Skeletal muscle satellite cell (primary cell): ENCODE measurements around the gene HMX1.

Experiments
- H3K27me3 ChIP-seq: 2 replicates; pipeline ENCODE4 v1.7.0; 2013; ENCODE audit warnings: low read length; ENCODE audit not compliant: control insufficient read depth, insufficient read depth
- H3K36me3 ChIP-seq: 2 replicates; pipeline ENCODE4 v1.7.0; 2013; ENCODE audit warnings: mild to moderate bottlenecking, control low read depth, low read length; ENCODE audit not compliant: insufficient read depth
- H3K4me1 ChIP-seq: 2 replicates; pipeline ENCODE4 v1.7.0; 2013; ENCODE audit warnings: low read length; ENCODE audit not compliant: control insufficient read depth, insufficient read depth
- H3K4me2 ChIP-seq: 2 replicates; pipeline ENCODE4 v1.7.0; 2013; ENCODE audit warnings: mild to moderate bottlenecking, low read length
- H3K4me3 ChIP-seq: 2 replicates; pipeline ENCODE4 v1.7.0; 2013; ENCODE audit warnings: low read length
- H3K9ac ChIP-seq: 2 replicates; pipeline ENCODE4 v1.7.0; 2013; ENCODE audit warnings: mild to moderate bottlenecking, low read depth, low read length, moderate library complexity
- H3K9me3 ChIP-seq: replicated peaks from 2 replicates; pipeline ENCODE4 v1.7.0; 2013; ENCODE audit warnings: mild to moderate bottlenecking, control low read depth, low read length

Gene HMX1

DNA sequence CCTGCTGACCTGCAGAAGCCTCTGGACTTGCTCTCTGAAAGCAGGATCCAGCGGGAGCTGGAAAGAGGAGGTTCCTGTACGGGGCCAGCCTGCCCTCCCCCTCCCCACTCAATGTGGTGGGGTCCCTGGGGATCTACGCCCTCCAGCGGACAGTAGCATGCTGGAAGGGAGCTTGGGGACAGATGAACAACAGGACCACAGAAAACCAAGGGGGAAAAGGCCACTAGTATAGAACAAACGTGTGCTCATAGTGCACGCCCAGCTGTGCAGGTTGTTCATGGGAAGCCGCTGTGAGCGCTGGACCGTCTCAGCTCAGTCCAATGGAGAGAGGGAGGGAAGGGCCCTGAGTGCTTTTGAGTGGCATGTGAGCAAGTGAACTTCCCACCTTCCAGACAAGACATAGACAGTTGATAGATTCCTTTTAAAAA is 15.8 kb downstream of the HMX1 start:
- no peaks in the 10 kb centered on the region for H3K9me3 ChIP-seq
- H3K27me3 ChIP-seq = peaks cover 66% of the 10 kb centered on the region
- no peak overlapping the region for H3K4me2 ChIP-seq
- no peaks in the 10 kb centered on the region for H3K36me3 ChIP-seq
- H3K4me1 ChIP-seq = no peaks in the 10 kb centered on the region
- H3K4me3 ChIP-seq = no peak overlapping the region
- H3K9ac ChIP-seq = no peak overlapping the region

DNA sequence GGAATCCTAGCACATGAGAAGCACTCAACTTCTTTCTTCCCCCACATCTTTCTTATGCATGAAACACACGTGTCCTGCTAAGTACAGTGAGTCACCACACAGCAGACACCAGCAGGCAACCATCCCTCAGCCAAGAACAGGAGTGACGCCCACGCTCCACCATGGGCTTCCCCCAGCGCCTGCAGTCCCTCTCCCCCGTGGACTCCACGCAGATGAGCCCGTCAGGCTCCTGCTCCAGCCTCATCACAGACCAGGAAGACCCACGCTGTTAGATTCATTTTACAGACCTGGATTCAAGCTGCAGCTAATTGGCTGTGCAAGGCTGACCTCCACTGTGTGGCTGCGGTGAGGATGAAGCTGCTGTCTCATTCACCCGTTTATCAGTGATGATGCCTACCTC is 16.7 kb downstream of the HMX1 start:
- H3K4me3 ChIP-seq = no peak overlapping the region
- H3K27me3 ChIP-seq = peaks cover 59% of the 10 kb centered on the region
- H3K9ac ChIP-seq = no peak overlapping the region

DNA sequence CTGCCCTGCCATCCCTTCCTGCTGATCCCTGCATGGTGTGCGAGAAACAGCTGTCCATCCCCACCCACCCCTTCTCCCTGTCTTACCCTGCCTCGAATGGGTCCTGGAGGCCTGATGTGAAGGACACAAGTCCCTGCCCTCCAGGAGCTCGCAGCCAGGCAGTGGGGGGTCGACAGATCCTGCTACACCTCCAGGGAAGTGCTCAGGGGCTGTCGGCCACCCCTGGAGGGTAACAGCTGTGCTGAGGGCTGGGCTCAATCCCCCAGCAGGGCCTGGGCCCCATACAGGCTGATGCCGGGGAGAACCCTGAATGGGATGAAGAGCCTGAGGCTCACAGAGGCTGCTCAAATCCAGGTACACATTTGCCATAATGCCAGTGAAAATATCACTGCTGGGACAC is 17.6 kb downstream of the HMX1 start:
- H3K9ac ChIP-seq = no peak overlapping the region
- H3K4me3 ChIP-seq = no peak overlapping the region
- no peaks in the 10 kb centered on the region for H3K36me3 ChIP-seq
- no peak overlapping the region for H3K4me2 ChIP-seq
- H3K27me3 ChIP-seq = peaks cover 50% of the 10 kb centered on the region
- H3K9me3 ChIP-seq = no peaks in the 10 kb centered on the region
- no peaks in the 10 kb centered on the region for H3K4me1 ChIP-seq

More for the DNA sequence above, 16.7 kb downstream of the HMX1 start:
- Histone ChIP-seq H3K4me1 (no peaks in the 10 kb centered on the region), H3K4me2 (peak overlapping the region; percentile 15), H3K9me3 (no peaks in the 10 kb centered on the region), H3K36me3 (no peaks in the 10 kb centered on the region)

DNA sequence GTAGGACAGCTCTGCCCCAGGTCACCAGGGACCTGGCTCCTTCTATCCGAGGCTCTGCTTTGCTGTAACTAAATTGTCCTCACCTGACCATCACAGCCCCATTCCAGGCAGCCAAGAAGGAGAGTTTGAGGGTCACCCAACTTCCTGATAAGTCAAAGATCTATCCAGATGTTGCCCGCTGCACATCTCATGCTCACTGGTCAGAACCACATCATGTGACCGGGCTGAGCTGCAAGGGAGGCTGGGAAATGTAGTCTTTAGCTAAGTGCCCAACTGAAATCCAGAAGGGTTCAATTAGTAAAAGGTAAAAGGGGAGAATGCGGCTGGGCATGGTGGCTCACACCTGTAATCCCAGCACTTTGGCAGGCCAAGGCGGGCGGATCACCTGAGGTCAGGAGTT is 18.4 kb downstream of the HMX1 start:
- Histone ChIP-seq H3K9ac (no peak overlapping the region), H3K27me3 (peaks cover 44% of the 10 kb centered on the region), H3K4me2 (no peak overlapping the region), H3K4me3 (no peak overlapping the region), H3K36me3 (no peaks in the 10 kb centered on the region), H3K9me3 (no peaks in the 10 kb centered on the region), H3K4me1 (no peaks in the 10 kb centered on the region)

DNA sequence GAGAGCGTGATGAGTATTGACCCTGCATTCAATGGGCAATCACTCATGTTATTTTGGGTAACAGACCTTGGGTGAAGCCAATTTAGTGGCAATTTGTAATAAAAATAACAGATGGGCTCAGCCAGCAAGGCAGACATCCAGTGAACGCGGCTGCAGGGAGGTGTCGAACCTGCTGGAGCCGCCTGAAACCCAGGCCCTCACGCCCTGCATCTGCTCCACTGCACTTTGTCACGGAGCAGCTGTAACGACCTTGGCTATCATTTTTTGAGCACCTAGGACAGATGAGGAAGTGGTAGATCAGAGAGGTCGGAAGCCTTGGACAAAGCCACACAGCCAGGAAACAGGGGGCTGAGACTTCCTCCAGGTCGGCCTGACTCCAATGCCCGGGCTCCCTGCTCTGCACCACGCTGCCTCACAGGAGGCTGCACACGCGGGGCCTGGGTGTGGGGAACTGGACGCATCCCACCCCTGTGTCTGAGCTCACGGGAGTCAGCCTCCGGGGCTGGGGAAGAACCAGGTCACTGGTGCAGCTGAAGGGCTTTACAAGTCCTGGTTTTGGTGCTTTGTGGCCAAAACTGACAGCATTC is 19.4 kb downstream of the HMX1 start:
- Histone ChIP-seq H3K9me3 (no peaks in the 10 kb centered on the region), H3K27me3 (peaks cover 38% of the 10 kb centered on the region), H3K4me2 (no peak overlapping the region), H3K9ac (no peak overlapping the region), H3K36me3 (no peaks in the 10 kb centered on the region), H3K4me1 (no peaks in the 10 kb centered on the region), H3K4me3 (no peak overlapping the region)

DNA sequence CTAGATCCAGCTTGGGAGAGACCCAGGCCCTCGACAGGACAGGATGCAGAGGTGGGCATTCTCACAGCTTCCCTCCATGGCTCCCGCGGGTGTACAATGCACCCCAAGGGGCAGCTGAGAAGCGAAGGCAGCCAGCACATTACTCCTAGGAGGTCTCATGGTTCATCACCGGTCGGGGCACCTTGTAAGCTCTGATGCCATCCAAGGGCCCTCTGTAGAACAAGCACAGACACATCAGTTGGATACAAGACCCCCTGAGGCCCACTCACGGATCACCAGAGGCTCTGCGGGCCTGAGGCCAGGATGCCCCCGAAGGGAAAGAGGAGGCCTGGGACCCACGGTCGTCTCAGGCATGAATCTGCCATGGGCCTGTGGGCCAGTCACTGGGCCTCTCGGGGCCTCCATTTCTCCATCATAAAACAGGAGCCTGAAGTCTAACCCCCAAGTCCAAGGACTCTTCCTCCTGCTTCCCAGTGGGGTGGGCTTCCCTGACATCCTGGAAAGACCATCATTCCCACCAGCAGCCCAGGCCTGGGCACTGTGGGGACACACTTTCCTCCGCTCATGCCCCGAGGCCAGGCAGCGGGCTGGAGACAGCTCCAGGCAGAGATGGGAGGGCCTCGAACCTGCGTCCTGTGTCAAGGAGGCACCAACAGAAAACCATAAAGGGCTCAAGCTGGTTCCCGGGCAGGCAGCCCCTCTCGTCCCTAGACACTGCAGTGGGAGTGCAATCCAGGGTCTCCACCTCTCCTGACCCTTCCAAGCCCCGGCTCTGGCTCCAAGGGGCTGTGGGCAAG is 20.1 kb downstream of the HMX1 start:
- H3K4me1 ChIP-seq = no peaks in the 10 kb centered on the region
- no peaks in the 10 kb centered on the region for H3K9me3 ChIP-seq
- H3K4me2 ChIP-seq = no peak overlapping the region
- H3K4me3 ChIP-seq = no peak overlapping the region
- H3K9ac ChIP-seq = no peak overlapping the region
- peaks cover 31% of the 10 kb centered on the region for H3K27me3 ChIP-seq
- no peaks in the 10 kb centered on the region for H3K36me3 ChIP-seq

DNA sequence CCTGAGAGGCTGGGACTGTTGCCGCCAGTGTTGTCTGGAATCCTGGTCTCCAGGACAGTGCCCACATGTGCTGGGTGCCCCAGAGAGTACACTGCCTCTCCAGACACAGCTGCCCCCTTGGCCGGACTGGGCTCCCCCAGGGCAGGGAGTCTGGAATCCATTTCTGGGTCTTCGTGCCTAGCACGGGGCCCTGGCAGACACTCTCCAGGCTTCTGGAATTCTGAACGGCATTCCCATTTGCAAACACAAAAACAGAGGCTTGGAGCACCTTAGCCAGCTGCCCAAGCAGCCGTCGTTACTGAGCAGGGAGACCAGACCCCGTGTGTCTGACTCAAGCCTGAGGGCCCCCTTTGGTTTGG is 20.8 kb downstream of the HMX1 start:
- Histone ChIP-seq H3K9me3 (no peaks in the 10 kb centered on the region), H3K9ac (no peak overlapping the region), H3K27me3 (peaks cover 24% of the 10 kb centered on the region)

DNA sequence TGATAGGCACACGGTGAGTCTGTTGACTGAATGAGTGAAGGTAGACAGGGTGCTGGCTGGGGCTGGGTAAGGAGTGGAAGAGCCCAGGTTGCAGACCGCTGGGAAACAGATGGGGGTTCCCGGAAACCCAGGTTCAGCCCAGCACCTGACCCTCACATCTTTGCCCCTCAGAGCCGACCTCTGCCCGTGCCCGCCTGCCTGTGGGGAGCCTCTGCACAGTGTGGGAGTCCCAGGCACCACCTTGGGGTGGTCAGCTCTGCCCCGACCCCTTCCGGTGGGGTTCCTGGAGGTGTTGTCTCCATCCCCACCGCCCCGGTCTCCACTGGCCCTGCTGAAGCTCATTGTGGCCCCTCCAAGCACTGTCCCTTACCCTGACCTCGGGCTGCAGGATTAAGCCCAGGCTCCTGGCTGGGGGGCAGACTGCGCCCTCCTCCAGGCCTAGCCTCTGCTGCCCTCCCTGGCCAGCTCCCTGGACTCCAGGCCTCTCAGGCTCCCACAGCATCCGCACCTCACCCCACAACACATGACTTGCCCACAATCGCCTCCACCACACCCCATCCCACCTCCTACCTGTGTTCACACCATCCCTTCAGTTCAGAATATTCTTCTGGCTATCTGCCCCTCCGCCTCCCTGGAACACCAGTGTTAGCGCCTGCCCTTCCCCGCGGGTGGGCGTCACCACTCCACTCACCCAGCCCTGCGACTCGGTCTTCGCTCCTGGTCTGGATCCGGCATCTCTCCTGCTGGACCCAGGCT is 21.4 kb downstream of the HMX1 start:
- Histone ChIP-seq H3K36me3 (no peaks in the 10 kb centered on the region), H3K4me2 (no peak overlapping the region), H3K9ac (no peak overlapping the region), H3K9me3 (no peaks in the 10 kb centered on the region), H3K4me3 (no peak overlapping the region), H3K4me1 (no peaks in the 10 kb centered on the region), H3K27me3 (peaks cover 19% of the 10 kb centered on the region)

More for the DNA sequence above, 20.8 kb downstream of the HMX1 start:
- no peak overlapping the region for H3K4me2 ChIP-seq
- H3K4me1 ChIP-seq = no peaks in the 10 kb centered on the region
- no peaks in the 10 kb centered on the region for H3K36me3 ChIP-seq
- no peak overlapping the region for H3K4me3 ChIP-seq

DNA sequence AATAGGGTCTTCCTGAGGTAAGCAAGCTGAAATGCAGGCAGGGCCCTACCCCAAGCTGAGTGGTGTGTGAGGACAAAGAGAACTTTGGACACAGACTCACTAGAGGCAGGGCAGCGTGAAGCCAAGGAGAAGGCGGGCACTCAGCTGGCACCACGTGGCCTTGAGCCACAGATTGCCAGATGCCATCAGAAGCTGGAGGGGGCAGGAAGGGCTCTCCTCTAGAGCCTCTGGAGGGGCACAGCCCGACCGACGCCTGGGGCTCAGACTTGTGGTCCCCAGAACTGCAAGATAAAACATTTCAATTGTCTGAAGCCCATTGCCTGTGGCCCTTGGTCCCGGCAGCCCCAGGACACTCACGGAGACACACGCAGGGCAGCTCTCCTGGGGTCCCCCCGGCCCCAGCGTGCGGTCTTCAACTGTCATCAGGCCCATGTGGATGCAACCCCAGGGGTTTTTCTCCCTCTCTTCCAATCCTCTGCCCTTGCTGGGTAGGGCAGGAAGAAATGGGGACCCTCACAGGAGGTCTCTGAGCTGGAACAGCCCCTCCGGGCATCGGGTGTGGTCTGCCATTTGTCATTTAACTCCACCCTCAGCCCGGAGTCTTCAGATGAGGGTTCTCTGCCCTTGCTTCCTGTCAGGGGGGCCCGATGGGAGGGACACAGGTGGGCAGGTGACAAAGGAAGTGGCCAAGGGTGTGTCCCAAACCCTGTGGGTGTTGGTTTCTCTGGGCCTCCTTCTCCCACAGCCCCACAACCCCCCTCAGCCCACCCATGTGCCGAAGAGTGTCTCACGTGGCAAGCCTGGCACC is 22.2 kb downstream of the HMX1 start:
- H3K9me3 ChIP-seq = no peaks in the 10 kb centered on the region
- H3K9ac ChIP-seq = no peak overlapping the region
- peaks cover 11% of the 10 kb centered on the region for H3K27me3 ChIP-seq
- no peaks in the 10 kb centered on the region for H3K4me1 ChIP-seq
- no peak overlapping the region for H3K4me2 ChIP-seq
- H3K36me3 ChIP-seq = no peaks in the 10 kb centered on the region
- no peak overlapping the region for H3K4me3 ChIP-seq

DNA sequence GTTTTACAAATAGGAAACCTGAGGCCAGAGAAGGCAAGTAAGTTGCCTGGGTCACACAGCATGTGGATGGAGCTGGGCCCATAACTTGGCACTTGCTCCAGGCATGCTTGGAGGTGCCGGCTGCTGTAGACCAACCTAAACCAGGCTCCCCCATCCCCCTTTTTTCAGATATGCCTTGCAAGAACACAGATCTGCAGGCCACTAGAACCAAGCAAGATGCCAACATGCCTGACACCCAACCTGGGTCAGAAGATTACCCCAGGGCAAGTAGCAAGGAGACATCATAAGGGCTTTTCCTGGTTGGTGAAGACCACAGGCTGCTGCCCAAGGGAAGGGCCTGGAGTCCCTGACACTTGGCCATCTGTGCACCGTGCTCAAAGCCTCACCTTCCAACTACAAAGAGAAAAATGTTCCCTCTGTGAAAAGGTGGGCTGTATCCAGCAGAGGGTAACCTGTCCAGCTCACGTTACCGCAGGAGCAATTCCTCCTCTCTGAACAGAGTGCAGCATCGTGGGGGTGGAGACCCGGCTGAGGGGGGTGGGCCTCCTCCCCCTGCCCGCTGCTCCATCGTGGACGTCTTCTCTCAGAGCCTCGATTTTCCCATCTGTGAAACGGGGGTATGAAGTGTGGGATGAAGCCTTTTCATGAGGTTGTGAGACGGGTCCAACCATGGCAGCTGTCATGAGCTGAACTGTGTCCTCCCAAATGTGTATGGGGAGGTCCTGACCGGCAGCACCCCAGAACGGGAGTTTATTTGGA is 23.0 kb downstream of the HMX1 start:
- Histone ChIP-seq H3K36me3 (no peaks in the 10 kb centered on the region), H3K9ac (no peak overlapping the region), H3K9me3 (no peaks in the 10 kb centered on the region), H3K27me3 (peaks cover 6% of the 10 kb centered on the region), H3K4me1 (no peaks in the 10 kb centered on the region), H3K4me3 (no peak overlapping the region), H3K4me2 (no peak overlapping the region)
